ENCODE results near the gene CREBZF. TPM values are rescaled to one million over a fixed set of nuclear protein-coding genes. Genes with fewer than 3 reads are reported as not detected.
"Not testable (repeated sequence)": the region's sequence is repeated elsewhere in the genome, so short reads cannot be mapped to it uniquely, and the experiment has no call there.

Gene CREBZF
- total and polyA plus RNA-seq, 9 of the 15 experiments (the other 6 are each of a cell fraction or from before 2014, with no cell fraction given) = 7.2 to 70.2 (median 40.5) TPM

- WGBS (ENCODE audit: insufficient coverage, low coverage, missing lambda C conversion rate) = 23% methylated on average over 6 of the region's 6 CpGs
- Histone ChIP-seq H3K9me3 (replicated peaks; ENCODE audit: control insufficient read depth, insufficient read depth, low read depth, low read length) (no peaks in the 10 kb centered on the region), H2AFZ (ENCODE audit: low read depth, low read length) (no peak overlapping the region), H3K9ac (ENCODE audit: insufficient read depth in 1 of 2, low read depth in 2 of 2, low read length in 2 of 2) (no peak overlapping the region), H4K20me1 (replicated peaks; ENCODE audit: control insufficient read depth, insufficient read depth, low read length) (no peaks in the 10 kb centered on the region), H3K4me2 (ENCODE audit: insufficient read depth, low read length) (no peak overlapping the region), H3K4me1 (replicated peaks in 1 of 2; ENCODE audit: control insufficient read depth in 2 of 2, insufficient read depth in 2 of 2, low read length in 2 of 2) (no peaks in the 10 kb centered on the region), H3K79me2 (ENCODE audit: control insufficient read depth, insufficient read depth, low read length) (no peaks in the 10 kb centered on the region), H3K27me3 (ENCODE audit: control insufficient read depth in 2 of 2, insufficient read depth in 2 of 2, low read length in 2 of 2) (no peaks in the 10 kb centered on the region), H3K36me3 (ENCODE audit: control insufficient read depth, insufficient read depth, low read length) (no peaks in the 10 kb centered on the region), H3K27ac (ENCODE audit: extremely low read depth, low read depth, low read length) (no peak overlapping the region), H3K9me1 (ENCODE audit: control insufficient read depth, insufficient read depth, low read length) (no peaks in the 10 kb centered on the region), H3K4me3 (no peak overlapping the region)
- POLR2A ChIA-PET = interaction anchor here (1.0 kb wide), 1 partner anchor 9 kb away, joined by 5 read pairs; the partner anchor contains the start of gene TMEM126B
- intact Hi-C loops (cut with micrococcal nuclease) = no loop called here
- FAIRE-seq (no peak), ATAC-seq (no peak), DNase-seq (ENCODE audit: extremely low read depth in 1 of 4, low spot score in 3 of 4) (no peak)
- CTCF ChIA-PET (ENCODE audit: low intra/inter-chr PET ratio) = no interaction called here
- TF ChIP-seq IRF9 (tag; IDR thresholded peaks at IDR 0.05) = 0 out of 2 replicates have a peak, but pooled peaks have one; percentile 39
- TF ChIP-seq CEBPB (tag; IDR thresholded peaks at IDR 0.05) = peak; percentile 98
- TF ChIP-seq CEBPG (CRISPR knock-in tag; IDR thresholded peaks at IDR 0.05) = peak; percentile 80
- TF ChIP-seq CEBPG (tag; conservative IDR thresholded peaks at IDR 0.05 in 1 of 2, IDR thresholded peaks at IDR 0.05 in 1 of 2) = peak; percentile 84 to 97
- TF ChIP-seq POLR3A (IDR thresholded peaks at IDR 0.05; ENCODE audit: borderline replicate concordance, extremely low read depth, insufficient read depth, insufficient read length) = no peak
- in situ Hi-C loops (cut with MboI) = no loop called here
- BruUV-seq (replicated peaks) = no TSS peak
Measured at GRCh38 chr11:85619499-85619898, 45.4 kb downstream of the CREBZF start.

GRCh38 chr11:85611643-85612042, 53.3 kb downstream of the CREBZF start:
- DNase-seq (ENCODE audit: extremely low read depth in 1 of 4, low spot score in 3 of 4); H3K4me1 ChIP-seq (replicated peaks in 1 of 2; ENCODE audit: control insufficient read depth in 2 of 2, insufficient read depth in 2 of 2, low read length in 2 of 2); H3K4me3 ChIP-seq; H3K4me2 ChIP-seq (ENCODE audit: insufficient read depth, low read length); H3K79me2 ChIP-seq (ENCODE audit: control insufficient read depth, insufficient read depth, low read length); H3K27ac ChIP-seq (ENCODE audit: extremely low read depth, low read depth, low read length); intact Hi-C loops (cut with micrococcal nuclease); H3K36me3 ChIP-seq (ENCODE audit: control insufficient read depth, insufficient read depth, low read length); ATAC-seq; FAIRE-seq; H3K9me3 ChIP-seq (replicated peaks; ENCODE audit: control insufficient read depth, insufficient read depth, low read depth, low read length); in situ Hi-C loops (cut with MboI); H2AFZ ChIP-seq (ENCODE audit: low read depth, low read length); H3K9ac ChIP-seq (ENCODE audit: insufficient read depth in 1 of 2, low read depth in 2 of 2, low read length in 2 of 2); H4K20me1 ChIP-seq (replicated peaks; ENCODE audit: control insufficient read depth, insufficient read depth, low read length); H3K27me3 ChIP-seq (ENCODE audit: control insufficient read depth in 2 of 2, insufficient read depth in 2 of 2, low read length in 2 of 2); BruUV-seq (replicated peaks); H3K9me1 ChIP-seq (ENCODE audit: control insufficient read depth, insufficient read depth, low read length); CTCF ChIA-PET (ENCODE audit: low intra/inter-chr PET ratio): not testable (repeated sequence)
- 0% methylated on average over 2 of the region's 2 CpGs for WGBS (ENCODE audit: insufficient coverage, low coverage, missing lambda C conversion rate)
- POLR2A ChIA-PET = interaction anchor here (0.7 kb wide), 1 partner anchor 133 kb away, joined by 3 read pairs; no protein-coding TSS in a partner anchor

Other genes starting within 250 kb of the CREBZF start
- gene DLG2, start 37.8 kb downstream of the CREBZF start, total RNA-seq (2014; rRNA removed) = 0.73 and 0.95 TPM in 2 replicates
- gene DLG2, start 37.8 kb downstream of the CREBZF start, total RNA-seq (2014; rRNA removed; fragmentation: Illumina TruSeq; extraction: Trizol) = 1.1 and 1.6 TPM in 2 replicates
- 0.79 and 1.5 TPM in 2 replicates for gene DLG2, start 37.8 kb downstream of the CREBZF start, total RNA-seq (2015; rRNA removed; fragmentation: Illumina TruSeq; extraction: Trizol)
- 1.2 and 1.6 TPM in 2 replicates for gene DLG2, start 37.8 kb downstream of the CREBZF start, total RNA-seq (2021)
- gene DLG2, start 37.8 kb downstream of the CREBZF start, polyA plus RNA-seq (2011; rRNA removed) = 1.2 and 1.5 TPM in 2 replicates
- gene DLG2, start 37.8 kb downstream of the CREBZF start, polyA plus RNA-seq (2014; fragmentation: Illumina TruSeq; extraction: Trizol) = 0.77 and 1.2 TPM in 2 replicates
- gene DLG2, start 37.8 kb downstream of the CREBZF start, polyA plus RNA-seq (2014; fragmentation: Nextera tagmentation; extraction: Ambion mirVana) = under 1 TPM; 0.68 to 0.77 TPM
- gene DLG2, start 37.8 kb downstream of the CREBZF start, polyA plus RNA-seq (2014; rRNA removed) = 0.52 and 0.81 TPM in 2 replicates
- 85.5 and 88.0 TPM in 2 replicates for gene TMEM126B, start 36.5 kb downstream of the CREBZF start, total RNA-seq (2014; rRNA removed)
- gene TMEM126B, start 36.5 kb downstream of the CREBZF start, total RNA-seq (2014; rRNA removed; fragmentation: Illumina TruSeq; extraction: Trizol) = 165 and 177 TPM in 2 replicates
- 161 and 163 TPM in 2 replicates for gene TMEM126B, start 36.5 kb downstream of the CREBZF start, total RNA-seq (2015; rRNA removed; fragmentation: Illumina TruSeq; extraction: Trizol)
- 86.4 and 95.7 TPM in 2 replicates for gene TMEM126B, start 36.5 kb downstream of the CREBZF start, total RNA-seq (2021)
- gene TMEM126B, start 36.5 kb downstream of the CREBZF start, polyA plus RNA-seq (2011; rRNA removed) = 120 and 178 TPM in 2 replicates
- 130 and 143 TPM in 2 replicates for gene TMEM126B, start 36.5 kb downstream of the CREBZF start, polyA plus RNA-seq (2014; fragmentation: Illumina TruSeq; extraction: Trizol)
- 100 to 1,000 TPM; 209 to 226 TPM for gene TMEM126B, start 36.5 kb downstream of the CREBZF start, polyA plus RNA-seq (2014; fragmentation: Nextera tagmentation; extraction: Ambion mirVana)
- gene TMEM126B, start 36.5 kb downstream of the CREBZF start, polyA plus RNA-seq (2014; rRNA removed) = 161 and 164 TPM in 2 replicates
- gene TMEM126A, start 17.2 kb downstream of the CREBZF start, total RNA-seq (2014; rRNA removed) = 19.3 and 22.9 TPM in 2 replicates
- 67.5 and 69.3 TPM in 2 replicates for gene TMEM126A, start 17.2 kb downstream of the CREBZF start, total RNA-seq (2014; rRNA removed; fragmentation: Illumina TruSeq; extraction: Trizol)
- 52.0 and 56.3 TPM in 2 replicates for gene TMEM126A, start 17.2 kb downstream of the CREBZF start, total RNA-seq (2015; rRNA removed; fragmentation: Illumina TruSeq; extraction: Trizol)
- 37.3 and 41.5 TPM in 2 replicates for gene TMEM126A, start 17.2 kb downstream of the CREBZF start, total RNA-seq (2021)
- 72.2 and 105 TPM in 2 replicates for gene TMEM126A, start 17.2 kb downstream of the CREBZF start, polyA plus RNA-seq (2011; rRNA removed)
- 45.1 and 48.1 TPM in 2 replicates for gene TMEM126A, start 17.2 kb downstream of the CREBZF start, polyA plus RNA-seq (2014; fragmentation: Illumina TruSeq; extraction: Trizol)
- 100 to 1,000 TPM; 148 to 154 TPM for gene TMEM126A, start 17.2 kb downstream of the CREBZF start, polyA plus RNA-seq (2014; fragmentation: Nextera tagmentation; extraction: Ambion mirVana)
- 44.3 and 56.9 TPM in 2 replicates for gene TMEM126A, start 17.2 kb downstream of the CREBZF start, polyA plus RNA-seq (2014; rRNA removed)
- gene CCDC89, start 21.1 kb upstream of the CREBZF start, total RNA-seq (2014; rRNA removed) = 0.09 and 0.12 TPM in 2 replicates
- not detected in 2 replicates for gene CCDC89, start 21.1 kb upstream of the CREBZF start, total RNA-seq (2014; rRNA removed; fragmentation: Illumina TruSeq; extraction: Trizol)
- not detected in 2 replicates for gene CCDC89, start 21.1 kb upstream of the CREBZF start, total RNA-seq (2015; rRNA removed; fragmentation: Illumina TruSeq; extraction: Trizol)
- not detected in 2 replicates for gene CCDC89, start 21.1 kb upstream of the CREBZF start, total RNA-seq (2021)
- not detected in 2 replicates for gene CCDC89, start 21.1 kb upstream of the CREBZF start, polyA plus RNA-seq (2011; rRNA removed)
- gene CCDC89, start 21.1 kb upstream of the CREBZF start, polyA plus RNA-seq (2014; fragmentation: Illumina TruSeq; extraction: Trizol) = not detected in 2 replicates
- gene CCDC89, start 21.1 kb upstream of the CREBZF start, polyA plus RNA-seq (2014; fragmentation: Nextera tagmentation; extraction: Ambion mirVana) = not detected
- 0.07 TPM in 1 of 2 replicates, not detected in the other for gene CCDC89, start 21.1 kb upstream of the CREBZF start, polyA plus RNA-seq (2014; rRNA removed)
- gene SYTL2, start 146.0 kb upstream of the CREBZF start, total RNA-seq (2014; rRNA removed) = 0.05 and 0.33 TPM in 2 replicates
- gene SYTL2, start 146.0 kb upstream of the CREBZF start, total RNA-seq (2014; rRNA removed; fragmentation: Illumina TruSeq; extraction: Trizol) = 0.26 and 0.55 TPM in 2 replicates
- 0.30 and 0.43 TPM in 2 replicates for gene SYTL2, start 146.0 kb upstream of the CREBZF start, total RNA-seq (2015; rRNA removed; fragmentation: Illumina TruSeq; extraction: Trizol)
- 0.35 and 0.36 TPM in 2 replicates for gene SYTL2, start 146.0 kb upstream of the CREBZF start, total RNA-seq (2021)
- 0.38 and 0.57 TPM in 2 replicates for gene SYTL2, start 146.0 kb upstream of the CREBZF start, polyA plus RNA-seq (2011; rRNA removed)
- 0.17 and 0.42 TPM in 2 replicates for gene SYTL2, start 146.0 kb upstream of the CREBZF start, polyA plus RNA-seq (2014; fragmentation: Illumina TruSeq; extraction: Trizol)
- under 1 TPM; 0.06 to 0.07 TPM for gene SYTL2, start 146.0 kb upstream of the CREBZF start, polyA plus RNA-seq (2014; fragmentation: Nextera tagmentation; extraction: Ambion mirVana)
- 0.13 and 0.19 TPM in 2 replicates for gene SYTL2, start 146.0 kb upstream of the CREBZF start, polyA plus RNA-seq (2014; rRNA removed)
- gene CCDC83, start 190.3 kb upstream of the CREBZF start, total RNA-seq (2014; rRNA removed) = not detected in 2 replicates
- not detected in 2 replicates for gene CCDC83, start 190.3 kb upstream of the CREBZF start, total RNA-seq (2014; rRNA removed; fragmentation: Illumina TruSeq; extraction: Trizol)
- gene CCDC83, start 190.3 kb upstream of the CREBZF start, total RNA-seq (2015; rRNA removed; fragmentation: Illumina TruSeq; extraction: Trizol) = not detected in 2 replicates
- not detected in 2 replicates for gene CCDC83, start 190.3 kb upstream of the CREBZF start, total RNA-seq (2021)
- gene CCDC83, start 190.3 kb upstream of the CREBZF start, polyA plus RNA-seq (2011; rRNA removed) = not detected in 2 replicates
- not detected in 2 replicates for gene CCDC83, start 190.3 kb upstream of the CREBZF start, polyA plus RNA-seq (2014; fragmentation: Illumina TruSeq; extraction: Trizol)
- not detected for gene CCDC83, start 190.3 kb upstream of the CREBZF start, polyA plus RNA-seq (2014; fragmentation: Nextera tagmentation; extraction: Ambion mirVana)
- not detected in 2 replicates for gene CCDC83, start 190.3 kb upstream of the CREBZF start, polyA plus RNA-seq (2014; rRNA removed)

All from K562 (cell line).